Posterior vena cava (tissue), 2 donors: ENCODE data around the gene CYP26B1. TPM values are rescaled to one million over a fixed set of nuclear protein-coding genes. Genes with fewer than 3 reads are reported as not detected.

Experiments
- DNase-seq: peaks from one replicate; pipeline ENCODE4 v3.0.0-alpha.2; 2020; ENCODE audit warnings: low spot score
- intact Hi-C, 2 donors: fragments of 100-400 bp; cut with DNase I; formaldehyde crosslinking; loops; one replicate each; pipeline versions ENCODE4 v1.14.1 to v1.14.2; 2022 to 2023
- total RNA-seq, 2 donors: library from RNA; stranded (reverse); fragmentation: NEBNext Ultra II Directional; extraction: Animal tissue kit (Norgen Biotek cat#: 25700); gene quantifications; one replicate each; pipeline ENCODE4 v1.2.1, GENCODE V29; 2021
- donor health status: DM: yes; HTN: yes; CAD: no.
- donor health status: DM: yes; HTN: yes; CAD: no.

Gene CYP26B1
- total RNA-seq, 2 donors from 2014 or later = 5.0 to 5.1 TPM

GRCh38 chr2:72156872-72157271 lies 9.2 kb upstream of the CYP26B1 start:
- no peak for DNase-seq
- intact Hi-C loops = loop anchor here (10.0 kb wide), 2 partner anchors 418 to 562 kb away; no protein-coding TSS in a partner anchor

- intact Hi-C loops = loop anchor here (10.0 kb wide), 2 partner anchors 419 to 561 kb away; no protein-coding TSS in a partner anchor
- no peak for DNase-seq
Observed at GRCh38 chr2:72155737-72156136, 8.1 kb upstream of the CYP26B1 start.

GRCh38 chr2:72155151-72155550 lies 7.5 kb upstream of the CYP26B1 start:
- no peak for DNase-seq
- intact Hi-C loops = loop anchor here (10.0 kb wide), 2 partner anchors 420 to 560 kb away; no protein-coding TSS in a partner anchor

GRCh38 chr2:72154386-72154975 lies 6.8 kb upstream of the CYP26B1 start:
- intact Hi-C loops = loop anchor here (5.0 to 10.0 kb wide), 3 partner anchors 352 to 560 kb away; no protein-coding TSS in a partner anchor
- no peak for DNase-seq

GRCh38 chr2:72153924-72154323 lies 6.3 kb upstream of the CYP26B1 start:
- DNase-seq = no peak
- intact Hi-C loops = loop anchor here (5.0 to 10.0 kb wide), 3 partner anchors 352 to 559 kb away; no protein-coding TSS in a partner anchor

- DNase-seq = no peak
- intact Hi-C loops = loop anchor here (5.0 to 10.0 kb wide), 3 partner anchors 351 to 558 kb away; no protein-coding TSS in a partner anchor
Observed at GRCh38 chr2:72153026-72153791, 5.5 kb upstream of the CYP26B1 start.

- intact Hi-C loops = loop anchor here (2.0 to 10.0 kb wide), 4 partner anchors 220 to 556 kb away; no protein-coding TSS in a partner anchor
Observed at GRCh38 chr2:72150861-72151356, 3.2 kb upstream of the CYP26B1 start.

GRCh38 chr2:72150157-72150860 lies 2.6 kb upstream of the CYP26B1 start:
- peak; percentile 87 for DNase-seq
- intact Hi-C loops = loop anchor here (2.0 to 10.0 kb wide), 4 partner anchors 220 to 556 kb away; no protein-coding TSS in a partner anchor

More at GRCh38 chr2:72150861-72151356, 3.2 kb upstream of the CYP26B1 start:
- no peak for DNase-seq

- DNase-seq = peak; percentile 74
- intact Hi-C loops = loop anchor here (2.0 to 10.0 kb wide), 6 partner anchors 219 to 602 kb away; no protein-coding TSS in a partner anchor
Observed at GRCh38 chr2:72149556-72150156, 2.0 kb upstream of the CYP26B1 start.

- peak; percentile 76 for DNase-seq
- intact Hi-C loops = loop anchor here (5.0 kb wide), 3 partner anchors 222 to 602 kb away; no protein-coding TSS in a partner anchor
Observed at GRCh38 chr2:72148837-72149555, 1.3 kb upstream of the CYP26B1 start.

GRCh38 chr2:72148003-72148836 lies 558 bp upstream of the CYP26B1 start:
- DNase-seq = peak; percentile 47
- intact Hi-C loops = loop anchor here (5.0 kb wide), 3 partner anchors 221 to 601 kb away; no protein-coding TSS in a partner anchor

GRCh38 chr2:72146347-72147302 lies 1.0 kb downstream of the CYP26B1 start:
- intact Hi-C loops = loop anchor here (5.0 kb wide), 3 partner anchors 219 to 599 kb away; no protein-coding TSS in a partner anchor

GRCh38 chr2:72145658-72146329 lies 1.9 kb downstream of the CYP26B1 start:
- intact Hi-C loops = loop anchor here (5.0 kb wide), 3 partner anchors 218 to 598 kb away; no protein-coding TSS in a partner anchor
- DNase-seq = peak; percentile 66

More at GRCh38 chr2:72146347-72147302, 1.0 kb downstream of the CYP26B1 start:
- peak; percentile 76 for DNase-seq

- intact Hi-C loops = loop anchor here (5.0 kb wide), 3 partner anchors 218 to 598 kb away; no protein-coding TSS in a partner anchor
- DNase-seq = peak; percentile 64
Observed at GRCh38 chr2:72145289-72145657, 2.4 kb downstream of the CYP26B1 start.

GRCh38 chr2:72144632-72145288 lies 2.9 kb downstream of the CYP26B1 start:
- intact Hi-C loops = loop anchor here (5.0 kb wide), 3 partner anchors 217 to 597 kb away; no protein-coding TSS in a partner anchor
- DNase-seq = peak; percentile 81
